Common myeloid progenitor, CD34-positive (primary cell): ENCODE data around the gene POU4F1.

Experiments used
- CTCF ChIA-PET: fragments of 350-600 bp; sonication (Branson Sonifier 250); formaldehyde crosslinking; loops from one replicate; lab custom pipeline; 2021; ENCODE audit warnings: antibody characterized with exemption; lab: Charles Lee
- POLR2A ChIA-PET: fragments of 350-600 bp; sonication (Branson Sonifier 250); formaldehyde crosslinking; loops from one replicate; lab custom pipeline; 2021; ENCODE audit warnings: antibody characterized with exemption; lab: Charles Lee
- DNase-seq, 3 donors: peaks; one replicate each; pipeline versions ENCODE4 v3.0.0 to v3.0.0-alpha.2; 2013
- H3K27ac ChIP-seq, 2 experiments: 1 replicate in 1 of 2; 2 replicates in 1 of 2; pipeline ENCODE4 v1.7.0; 2013; ENCODE audit warnings: inconsistent platforms in 2 of 2, low read length in 2 of 2, mild to moderate bottlenecking in 2 of 2, low read depth in 1 of 2, moderate library complexity in 1 of 2; ENCODE audit not compliant: severe bottlenecking in 2 of 2, insufficient read depth in 1 of 2, poor library complexity in 1 of 2
- H3K27me3 ChIP-seq, 5 experiments: replicated peaks in 2 of 5; 1 replicate in 3 of 5; 2 replicates in 2 of 5; pipeline versions ENCODE4 v1.6.1 to v1.7.0; 2013; ENCODE audit warnings: low read length in 4 of 5, mild to moderate bottlenecking in 2 of 5, moderate library complexity in 2 of 5, inconsistent platforms in 1 of 5; ENCODE audit not compliant: insufficient read depth in 5 of 5, control insufficient read depth in 4 of 5
- H3K36me3 ChIP-seq, 4 experiments: 1 replicate in 2 of 4; 2 replicates in 2 of 4; pipeline versions ENCODE4 v1.6.1 to v1.7.0; 2013; ENCODE audit warnings: low read length in 3 of 4, control low read depth in 1 of 4, mild to moderate bottlenecking in 1 of 4; ENCODE audit not compliant: control insufficient read depth in 4 of 4, insufficient read depth in 4 of 4
- H3K4me1 ChIP-seq, 4 experiments: 1 replicate in 3 of 4; 2 replicates in 1 of 4; pipeline versions ENCODE4 v1.6.1 to v1.7.1; 2013; ENCODE audit warnings: low read length in 3 of 4, mild to moderate bottlenecking in 3 of 4, control low read depth in 1 of 4, inconsistent platforms in 1 of 4, moderate library complexity in 1 of 4; ENCODE audit not compliant: control insufficient read depth in 4 of 4, insufficient read depth in 4 of 4; ENCODE audit errors: control extremely low read depth in 1 of 4
- H3K4me3 ChIP-seq, 7 experiments: 1 replicate in 4 of 7; 2 replicates in 3 of 7; pipeline versions ENCODE4 v1.5.1 to v1.7.0; 2013; ENCODE audit warnings: mild to moderate bottlenecking in 7 of 7, low read length in 6 of 7, moderate library complexity in 6 of 7, inconsistent platforms in 2 of 7, low read depth in 2 of 7, control low read depth in 1 of 7; ENCODE audit not compliant: insufficient read depth in 4 of 7, control insufficient read depth in 1 of 7; ENCODE audit errors: extremely low read depth in 1 of 7
- H3K9me3 ChIP-seq, 5 experiments: 1 replicate in 4 of 5; 2 replicates in 1 of 5; pipeline versions ENCODE4 v1.6.1 to v1.7.1; 2013; ENCODE audit warnings: low read length in 4 of 5, mild to moderate bottlenecking in 2 of 5, inconsistent platforms in 1 of 5, low read depth in 1 of 5, moderate library complexity in 1 of 5; ENCODE audit not compliant: control insufficient read depth in 4 of 5, insufficient read depth in 2 of 5; ENCODE audit errors: control extremely low read depth in 1 of 5
- WGBS: methylation state at CpG from one replicate; pipeline ENCODE4 v1.1.5; 2013; ENCODE audit not compliant: insufficient coverage; 5-methylcytosine and 5-hydroxymethylcytosine counted together

Gene POU4F1

DNA sequence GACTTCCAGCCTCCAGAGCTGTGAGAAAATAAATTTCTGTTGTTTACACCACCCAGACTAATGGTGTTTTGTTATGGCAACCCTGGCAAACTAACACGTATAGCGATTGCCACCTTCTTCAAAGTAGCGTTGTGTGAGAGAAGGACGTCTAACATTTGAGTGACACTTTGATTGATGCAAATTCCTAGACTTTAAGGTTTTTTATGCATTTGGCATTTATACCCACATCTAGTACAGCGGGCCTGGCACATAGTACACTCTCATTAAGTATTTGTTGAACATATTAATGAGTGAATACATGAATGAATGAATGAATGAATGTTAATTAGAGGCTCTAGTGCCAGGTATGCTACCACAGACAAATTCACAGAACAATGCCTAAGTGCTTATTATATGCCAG is 36.7 kb downstream of the POU4F1 start:
- peaks cover 0 to 6% (median 0%) of the 10 kb centered on the region in 5 experiments for H3K27me3 ChIP-seq
- no peak overlapping the region for H3K27ac ChIP-seq
- no peak for DNase-seq
- H3K4me1 ChIP-seq: no peaks in the 10 kb centered on the region
- no peaks in the 10 kb centered on the region for H3K36me3 ChIP-seq
- CTCF ChIA-PET: no interaction called here
- no CpG with 5 or more reads among the region's 5 CpGs for WGBS
- POLR2A ChIA-PET: no interaction called here
- H3K4me3 ChIP-seq: no peak overlapping the region
- H3K9me3 ChIP-seq: no peaks in the 10 kb centered on the region

DNA sequence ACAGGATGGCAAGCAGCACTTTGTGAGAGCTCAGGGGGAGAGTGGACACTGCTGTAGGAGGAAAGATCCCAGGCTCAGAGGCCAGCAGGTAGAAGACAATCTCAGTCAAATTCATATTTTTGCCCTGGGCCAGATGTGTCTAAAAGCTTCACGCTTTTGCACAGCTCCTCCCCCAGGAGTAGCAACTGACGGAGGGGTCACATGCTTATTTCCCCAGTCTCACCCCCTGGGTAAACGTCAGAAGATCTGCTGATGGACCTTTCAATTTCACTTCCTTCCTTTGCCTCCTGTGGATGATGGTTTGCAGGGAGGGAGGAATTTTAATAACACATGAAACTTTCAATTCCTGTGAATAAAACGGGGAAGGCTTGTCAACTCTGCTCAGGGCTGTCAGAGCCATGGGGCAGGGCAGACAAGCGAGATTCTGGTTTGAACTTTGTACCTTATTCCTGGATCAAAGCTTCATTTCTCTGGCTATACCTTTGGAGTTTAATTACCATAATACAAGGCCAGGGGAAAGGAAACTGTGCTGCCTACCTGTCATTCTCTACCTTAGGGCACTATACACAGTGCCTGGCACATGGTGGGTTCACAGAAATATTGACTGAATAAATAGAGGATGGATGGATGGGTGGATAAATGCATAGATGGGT is 41.0 kb downstream of the POU4F1 start:
- Histone ChIP-seq H3K9me3 (peaks cover 0 to 2% (median 0%) of the 10 kb centered on the region in 5 experiments), H3K36me3 (no peaks in the 10 kb centered on the region), H3K4me3 (no peak overlapping the region), H3K4me1 (no peaks in the 10 kb centered on the region), H3K27me3 (peaks cover 0 to 5% (median 0%) of the 10 kb centered on the region in 5 experiments), H3K27ac (no peak overlapping the region)
- DNase-seq: no peak
- POLR2A ChIA-PET: no interaction called here
- WGBS: 88% methylated on average over 3 of the region's 5 CpGs
- CTCF ChIA-PET: no interaction called here
